Smooth muscle cell (in vitro differentiated cells): Measurements from ENCODE around the gene PLCG2. TPM values are rescaled to one million over a fixed set of nuclear protein-coding genes. Genes with fewer than 3 reads are reported as not detected.

Experiments used
- DNase-seq: peaks from one replicate; lab custom pipeline; 2025; ENCODE audit not compliant: unreplicated experiment; lab: John Stamatoyannopoulos, UW
- H2AFZ ChIP-seq: fragments of 200-600 bp; sonication (generic); 2 replicates; pipeline ENCODE4 v1.6.0; 2016; ENCODE audit warnings: antibody characterized with exemption, low read depth, mild to moderate bottlenecking
- H3F3A ChIP-seq: fragments of 200-600 bp; sonication (generic); 2 replicates; pipeline ENCODE4 v1.6.0; 2017; ENCODE audit warnings: antibody characterized with exemption, low read depth
- H3K27ac ChIP-seq: fragments of 200-600 bp; sonication (generic); 2 replicates; pipeline ENCODE4 v1.5.1; 2016; ENCODE audit warnings: low read depth, mild to moderate bottlenecking
- H3K27me3 ChIP-seq: fragments of 200-600 bp; sonication (generic); 2 replicates; pipeline ENCODE4 v1.6.1; 2016; ENCODE audit warnings: low read depth, mild to moderate bottlenecking
- H3K36me3 ChIP-seq: fragments of 200-600 bp; sonication (generic); 2 replicates; pipeline ENCODE4 v1.5.1; 2016; ENCODE audit warnings: low read depth
- H3K4me1 ChIP-seq: fragments of 200-600 bp; sonication (generic); 2 replicates; pipeline ENCODE4 v1.5.1; 2016; ENCODE audit warnings: low read depth
- H3K4me2 ChIP-seq: fragments of 200-600 bp; sonication (generic); 2 replicates; pipeline ENCODE4 v1.6.0; 2016; ENCODE audit warnings: mild to moderate bottlenecking
- H3K4me3 ChIP-seq: fragments of 200-600 bp; sonication (generic); 2 replicates; pipeline ENCODE4 v1.5.1; 2016; ENCODE audit warnings: mild to moderate bottlenecking
- H3K79me2 ChIP-seq: fragments of 200-600 bp; sonication (generic); 2 replicates; pipeline ENCODE4 v1.6.0; 2016; ENCODE audit warnings: low read depth, mild to moderate bottlenecking
- H3K9ac ChIP-seq: fragments of 200-600 bp; sonication (generic); 2 replicates; pipeline ENCODE4 v1.6.0; 2016; ENCODE audit warnings: low read depth
- H3K9me3 ChIP-seq: fragments of 200-600 bp; sonication (generic); replicated peaks from 2 replicates; pipeline ENCODE4 v1.5.1; 2016; ENCODE audit warnings: low read depth
- H4K20me1 ChIP-seq: fragments of 200-600 bp; sonication (generic); 2 replicates; pipeline ENCODE4 v1.6.0; 2016; ENCODE audit warnings: low read depth
- CTCF ChIP-seq: fragments of 200-600 bp; sonication (generic); IDR thresholded peaks from 2 replicates; pipeline ENCODE4 v1.5.1; 2017; ENCODE audit warnings: borderline replicate concordance, mild to moderate bottlenecking, antibody characterized with exemption; ENCODE audit not compliant: insufficient read depth, poor library complexity, severe bottlenecking
- WGBS: methylation state at CpG from one replicate; pipeline ENCODE4 v1.1.7; 2016; ENCODE audit warnings: low lambda C conversion rate; 5-methylcytosine and 5-hydroxymethylcytosine counted together
- polyA plus RNA-seq: library from polyadenylated mRNA; unstranded; fragments of >200 nt; fragmentation: Nextera tagmentation; extraction: Ambion mirVana; gene quantifications from 2 replicates; pipeline ENCODE4 v1.2.1, GENCODE V29; 2016
- total RNA-seq: library from RNA; depleted of rRNA; stranded (reverse); fragments of >200 nt; gene quantifications from 2 replicates; pipeline ENCODE4 v1.2.3, GENCODE V29; 2014

Gene PLCG2
- total and polyA plus RNA-seq, 2 experiments from 2014 or later = 1.7 TPM; not detected in 1

GRCh38 chr16:81868057-81868748, 89.1 kb downstream of the PLCG2 start:
- H3K4me3 ChIP-seq = no peak overlapping the region
- no peak for DNase-seq
- no peaks in the 10 kb centered on the region for H3K79me2 ChIP-seq
- no peak overlapping the region for H3K9ac ChIP-seq
- H3K9me3 ChIP-seq = no peaks in the 10 kb centered on the region
- no peaks in the 10 kb centered on the region for H3F3A ChIP-seq
- 97% methylated on average over 3 of the region's 3 CpGs for WGBS
- H3K36me3 ChIP-seq = no peaks in the 10 kb centered on the region
- no peak for TF ChIP-seq CTCF
- no peaks in the 10 kb centered on the region for H4K20me1 ChIP-seq
- H3K4me2 ChIP-seq = no peak overlapping the region
- H3K4me1 ChIP-seq = peaks cover 3% of the 10 kb centered on the region
- H2AFZ ChIP-seq = no peak overlapping the region
- H3K27ac ChIP-seq = no peak overlapping the region
- H3K27me3 ChIP-seq = peaks cover 31% of the 10 kb centered on the region

- no peak for TF ChIP-seq CTCF
- Histone ChIP-seq H3K9me3 (no peaks in the 10 kb centered on the region), H3K4me3 (no peak overlapping the region), H4K20me1 (no peaks in the 10 kb centered on the region), H3K27me3 (peaks cover 20% of the 10 kb centered on the region), H3K4me1 (no peaks in the 10 kb centered on the region), H3K27ac (no peak overlapping the region), H3F3A (no peaks in the 10 kb centered on the region), H3K36me3 (no peaks in the 10 kb centered on the region), H2AFZ (no peak overlapping the region), H3K4me2 (no peak overlapping the region), H3K79me2 (no peaks in the 10 kb centered on the region), H3K9ac (no peak overlapping the region)
- no peak for DNase-seq
- 77% methylated on average over 5 of the region's 5 CpGs for WGBS
Observed at GRCh38 chr16:81869326-81869725, 90.2 kb downstream of the PLCG2 start.

- Histone ChIP-seq H3K27me3 (peaks cover 10% of the 10 kb centered on the region), H3K9ac (no peak overlapping the region)
- DNase-seq = no peak
Observed at GRCh38 chr16:81873206-81873605, 94.1 kb downstream of the PLCG2 start.

More at GRCh38 chr16:81873206-81873605, 94.1 kb downstream of the PLCG2 start:
- TF ChIP-seq CTCF = no peak
- H3K27ac ChIP-seq = no peak overlapping the region
- no peaks in the 10 kb centered on the region for H3K36me3 ChIP-seq
- 77% methylated on average over 4 of the region's 4 CpGs for WGBS
- H3K4me3 ChIP-seq = no peak overlapping the region
- no peaks in the 10 kb centered on the region for H3F3A ChIP-seq
- no peaks in the 10 kb centered on the region for H3K4me1 ChIP-seq
- H3K79me2 ChIP-seq = no peaks in the 10 kb centered on the region
- H4K20me1 ChIP-seq = no peaks in the 10 kb centered on the region
- no peak overlapping the region for H3K4me2 ChIP-seq
- H2AFZ ChIP-seq = no peak overlapping the region
- no peaks in the 10 kb centered on the region for H3K9me3 ChIP-seq
